ENCODE results near the gene PBRM1. TPM values are rescaled to one million over a fixed set of nuclear protein-coding genes. Genes with fewer than 3 reads are reported as not detected.

Gene PBRM1
- polyA plus RNA-seq, 1 experiment = 40.6 TPM

DNA sequence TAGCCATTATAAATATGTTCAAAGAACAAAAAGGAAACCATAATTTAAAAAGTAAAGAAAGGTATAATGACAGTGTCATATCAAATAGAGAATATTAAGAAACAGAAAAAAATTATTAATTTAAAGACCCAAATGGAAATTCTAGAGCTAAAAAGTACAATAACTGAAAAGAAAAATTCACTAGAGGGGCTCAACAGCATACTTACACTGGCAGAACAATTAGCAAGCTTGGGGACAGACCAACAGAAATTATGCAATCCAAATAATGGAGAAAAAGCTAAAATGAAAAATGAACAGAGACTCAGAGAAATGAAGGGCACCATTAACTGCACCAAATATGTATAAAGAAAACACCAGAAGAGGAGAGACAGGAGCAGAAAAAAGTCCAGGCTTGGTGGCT, 33.9 kb upstream of the PBRM1 start:
- POLR2A ChIA-PET = interaction anchor here (0.7 kb wide), 1 partner anchor 551 kb away, joined by 5 read pairs; no protein-coding TSS in a partner anchor
- Histone ChIP-seq H3K27ac (ENCODE audit: low read depth, low read length) (no peak overlapping the region), H3K4me3 (ENCODE audit: low read depth, low read length) (no peak overlapping the region), H3K27me3 (ENCODE audit: control insufficient read depth, insufficient read depth, low read length) (no peaks in the 10 kb centered on the region), H3K9me3 (ENCODE audit: control insufficient read depth, insufficient read depth, low read length) (peaks cover 3% of the 10 kb centered on the region)
- DNase-seq (ENCODE audit: low read depth, low spot score) = no peak
- TF ChIP-seq, protein P1, sequence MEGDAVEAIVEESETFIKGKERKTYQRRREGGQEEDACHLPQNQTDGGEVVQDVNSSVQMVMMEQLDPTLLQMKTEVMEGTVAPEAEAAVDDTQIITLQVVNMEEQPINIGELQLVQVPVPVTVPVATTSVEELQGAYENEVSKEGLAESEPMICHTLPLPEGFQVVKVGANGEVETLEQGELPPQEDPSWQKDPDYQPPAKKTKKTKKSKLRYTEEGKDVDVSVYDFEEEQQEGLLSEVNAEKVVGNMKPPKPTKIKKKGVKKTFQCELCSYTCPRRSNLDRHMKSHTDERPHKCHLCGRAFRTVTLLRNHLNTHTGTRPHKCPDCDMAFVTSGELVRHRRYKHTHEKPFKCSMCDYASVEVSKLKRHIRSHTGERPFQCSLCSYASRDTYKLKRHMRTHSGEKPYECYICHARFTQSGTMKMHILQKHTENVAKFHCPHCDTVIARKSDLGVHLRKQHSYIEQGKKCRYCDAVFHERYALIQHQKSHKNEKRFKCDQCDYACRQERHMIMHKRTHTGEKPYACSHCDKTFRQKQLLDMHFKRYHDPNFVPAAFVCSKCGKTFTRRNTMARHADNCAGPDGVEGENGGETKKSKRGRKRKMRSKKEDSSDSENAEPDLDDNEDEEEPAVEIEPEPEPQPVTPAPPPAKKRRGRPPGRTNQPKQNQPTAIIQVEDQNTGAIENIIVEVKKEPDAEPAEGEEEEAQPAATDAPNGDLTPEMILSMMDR (IDR thresholded peaks at IDR 0.05; ENCODE audit: low read depth, low read length) = no peak
- CTCF ChIA-PET = no interaction called here

DNA sequence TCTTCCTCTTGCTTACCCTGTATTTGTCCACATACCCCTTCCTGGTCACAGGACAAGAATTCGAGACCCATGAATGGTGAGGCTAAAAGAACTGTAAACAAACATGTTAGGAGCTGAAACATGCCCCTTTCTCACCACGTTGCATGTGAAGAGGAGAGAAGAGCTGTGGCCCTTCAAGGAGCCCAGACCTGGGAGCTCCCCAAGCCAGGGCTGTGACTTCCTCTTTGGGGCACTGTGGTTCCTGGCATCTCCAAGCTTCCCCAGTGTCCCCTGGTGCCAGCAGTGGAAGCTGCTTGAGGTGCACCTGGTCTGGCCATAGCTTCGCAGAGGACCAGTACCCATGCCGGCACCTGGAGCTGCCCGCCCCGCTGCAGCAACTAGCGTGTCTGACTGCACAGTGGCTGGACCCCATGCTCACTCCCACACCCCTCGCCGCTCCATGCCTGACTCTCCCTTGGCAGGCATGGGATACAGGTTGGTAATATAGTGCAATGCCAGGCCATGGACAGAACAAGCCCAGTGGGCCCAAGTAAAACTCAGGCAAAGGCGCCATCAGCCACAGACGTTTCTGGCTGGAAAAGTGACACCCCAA, 30.1 kb upstream of the PBRM1 start:
- Histone ChIP-seq H3K27me3 (ENCODE audit: control insufficient read depth, insufficient read depth, low read length) (no peaks in the 10 kb centered on the region), H3K4me3 (ENCODE audit: low read depth, low read length) (no peak overlapping the region), H3K9me3 (ENCODE audit: control insufficient read depth, insufficient read depth, low read length) (peaks cover 3% of the 10 kb centered on the region), H3K27ac (ENCODE audit: low read depth, low read length) (no peak overlapping the region)
- no peak for DNase-seq (ENCODE audit: low read depth, low spot score)
- CTCF ChIA-PET = no interaction called here
- TF ChIP-seq, protein P1 (IDR thresholded peaks at IDR 0.05; ENCODE audit: low read depth, low read length) = no peak
- POLR2A ChIA-PET = no interaction called here

DNA sequence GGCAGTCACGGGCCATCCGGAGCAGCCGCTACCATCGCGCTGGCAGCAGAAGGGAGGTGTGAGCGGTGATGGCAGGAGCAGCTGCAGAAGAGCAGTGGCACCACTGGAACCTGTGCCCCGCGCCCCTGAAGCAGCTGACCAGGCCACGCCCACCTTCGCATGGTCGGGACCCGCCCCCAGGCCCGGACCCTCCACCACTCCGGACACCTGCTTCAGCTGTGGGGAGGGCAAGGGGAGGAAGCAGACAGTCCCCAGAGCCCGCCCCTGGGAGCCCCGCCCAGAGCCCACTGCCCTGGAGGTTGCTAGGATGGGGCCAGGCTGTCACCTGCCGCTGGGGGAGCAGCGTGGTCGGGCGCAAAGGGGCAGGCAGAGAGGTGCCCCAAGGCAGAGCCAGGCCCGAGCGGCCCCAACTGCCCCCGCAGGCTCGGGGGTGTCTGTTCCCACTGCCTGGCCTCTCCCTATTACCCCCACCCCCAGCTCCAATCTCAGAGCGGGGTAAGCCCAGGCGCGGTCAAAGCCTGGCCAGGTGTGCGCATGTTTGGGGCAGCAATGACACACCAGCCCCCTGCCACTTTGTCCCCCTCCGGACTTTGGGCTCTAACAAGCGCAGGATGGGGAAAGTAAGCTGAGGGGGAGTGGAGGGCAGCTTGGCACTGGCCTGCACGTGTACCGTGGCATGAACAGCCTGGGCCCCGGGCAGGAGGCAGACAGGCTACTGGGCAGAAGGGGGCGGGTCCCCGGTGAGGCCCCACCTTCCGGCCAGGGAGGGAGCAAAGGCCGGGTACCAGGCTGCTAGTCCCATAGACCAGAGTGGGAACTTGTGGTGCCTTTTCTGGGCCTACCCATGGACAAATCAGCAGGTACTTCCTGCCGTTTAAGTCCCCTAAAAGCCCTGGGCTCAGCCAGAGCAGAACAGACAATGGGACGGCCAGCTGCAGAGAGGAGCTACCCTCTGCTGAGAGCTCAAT, 28.9 kb upstream of the PBRM1 start:
- DNase-seq (ENCODE audit: low read depth, low spot score) = no peak
- TF ChIP-seq, protein P1 (IDR thresholded peaks at IDR 0.05; ENCODE audit: low read depth, low read length) = no peak
- Histone ChIP-seq H3K9me3 (ENCODE audit: control insufficient read depth, insufficient read depth, low read length) (no peaks in the 10 kb centered on the region; the same call in 1 of the 2 replicates), H3K27me3 (ENCODE audit: control insufficient read depth, insufficient read depth, low read length) (no peaks in the 10 kb centered on the region), H3K27ac (ENCODE audit: low read depth, low read length) (no peak overlapping the region), H3K4me3 (ENCODE audit: low read depth, low read length) (no peak overlapping the region)
- CTCF ChIA-PET = no interaction called here
- POLR2A ChIA-PET = no interaction called here

DNA sequence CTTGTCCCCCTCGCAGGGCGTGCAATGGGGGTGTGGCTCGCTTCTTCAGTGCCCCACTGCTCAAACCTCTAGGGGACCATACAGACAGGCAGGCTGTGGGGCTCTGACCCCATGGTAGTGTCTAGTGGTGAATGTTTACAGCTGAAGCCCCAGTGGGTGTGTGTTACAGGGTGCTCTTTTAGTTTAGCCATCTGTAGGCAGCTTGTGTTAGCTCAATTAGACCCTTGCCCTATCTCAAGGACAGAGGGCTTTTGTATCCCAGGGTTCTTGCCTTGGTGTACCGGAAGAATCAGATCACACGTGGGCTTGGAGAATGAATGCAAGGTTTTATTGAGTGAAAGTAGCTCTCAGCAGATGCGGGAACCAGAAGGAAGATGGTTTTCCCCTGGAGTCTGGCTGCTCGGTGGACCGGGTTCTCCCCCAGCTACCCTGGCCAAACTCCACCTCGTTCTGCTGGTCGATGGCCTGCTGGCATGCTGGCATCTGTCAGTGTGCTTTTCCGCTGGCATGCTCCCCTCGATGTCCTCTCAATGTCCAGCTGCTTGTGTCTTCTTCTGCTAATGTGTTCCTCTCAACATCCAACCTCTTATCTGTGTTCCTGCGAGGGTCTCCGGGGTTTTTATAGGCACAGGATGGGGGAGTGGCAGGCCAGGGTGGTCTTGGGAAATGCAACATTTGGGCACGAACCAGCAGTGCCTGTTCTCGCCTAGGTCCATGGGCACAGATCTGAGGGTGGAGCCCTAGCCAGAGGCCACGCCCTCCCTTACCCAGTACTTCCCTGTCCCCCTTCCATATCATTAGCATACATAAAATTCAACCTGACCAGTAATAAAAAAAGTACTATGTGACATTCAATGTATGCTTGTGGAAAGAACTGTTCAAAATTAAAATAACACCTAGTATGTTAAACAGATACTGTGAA, 26.8 kb upstream of the PBRM1 start:
- CTCF ChIA-PET = interaction anchor here (0.6 kb wide), 1 partner anchor 274 kb away, joined by 3 read pairs; no protein-coding TSS in a partner anchor
- Histone ChIP-seq H3K4me3 (ENCODE audit: low read depth, low read length) (no peak overlapping the region), H3K9me3 (ENCODE audit: control insufficient read depth, insufficient read depth, low read length) (no peaks in the 10 kb centered on the region), H3K27me3 (ENCODE audit: control insufficient read depth, insufficient read depth, low read length) (no peaks in the 10 kb centered on the region), H3K27ac (ENCODE audit: low read depth, low read length) (peak overlapping the region; percentile 11)
- TF ChIP-seq, protein P1 (IDR thresholded peaks at IDR 0.05; ENCODE audit: low read depth, low read length) = no peak
- POLR2A ChIA-PET = no interaction called here
- no peak for DNase-seq (ENCODE audit: low read depth, low spot score)
